GM19043 (cell line): ENCODE results near the gene GNG13.
"Not testable (repeated sequence)": the region's sequence is repeated elsewhere in the genome, so short reads cannot be mapped to it uniquely, and the experiment has no call there.

Source experiments
- ATAC-seq: cut with Tn5 transposase; IDR thresholded peaks from one replicate; pipeline ENCODE4 v1.9.1; 2021; ENCODE audit warnings: low read depth; ENCODE audit not compliant: unreplicated experiment

GNG13 gene

DNA sequence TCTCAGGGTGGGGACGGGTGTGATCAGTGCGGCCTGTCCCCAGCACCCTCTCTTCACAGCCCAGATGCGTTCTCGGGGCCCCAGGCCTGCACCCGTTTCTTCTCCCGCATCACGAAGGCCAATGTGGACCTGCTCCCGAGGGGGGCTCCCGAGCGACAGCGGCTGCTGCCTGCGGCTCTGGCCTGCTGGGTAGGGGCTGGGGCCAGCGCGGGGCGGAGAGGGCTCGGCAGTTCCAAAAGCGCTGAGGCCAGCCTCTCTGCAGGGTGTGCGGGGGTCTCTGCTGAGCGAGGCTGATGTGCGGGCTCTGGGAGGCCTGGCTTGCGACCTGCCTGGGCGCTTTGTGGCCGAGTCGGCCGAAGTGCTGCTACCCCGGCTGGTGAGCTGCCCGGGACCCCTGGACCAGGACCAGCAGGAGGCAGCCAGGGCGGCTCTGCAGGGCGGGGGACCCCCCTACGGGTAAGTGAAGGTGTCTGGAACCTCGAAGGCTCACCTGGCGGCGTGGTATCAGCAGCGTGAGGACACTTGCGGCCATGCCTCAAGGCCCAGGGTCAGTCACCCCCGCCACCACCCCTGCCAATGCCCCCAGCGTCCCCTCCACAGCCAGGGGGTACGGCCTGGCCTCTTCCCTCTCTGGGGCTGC lies 35.6 kb downstream of the GNG13 start:
- ATAC-seq = no peak

DNA sequence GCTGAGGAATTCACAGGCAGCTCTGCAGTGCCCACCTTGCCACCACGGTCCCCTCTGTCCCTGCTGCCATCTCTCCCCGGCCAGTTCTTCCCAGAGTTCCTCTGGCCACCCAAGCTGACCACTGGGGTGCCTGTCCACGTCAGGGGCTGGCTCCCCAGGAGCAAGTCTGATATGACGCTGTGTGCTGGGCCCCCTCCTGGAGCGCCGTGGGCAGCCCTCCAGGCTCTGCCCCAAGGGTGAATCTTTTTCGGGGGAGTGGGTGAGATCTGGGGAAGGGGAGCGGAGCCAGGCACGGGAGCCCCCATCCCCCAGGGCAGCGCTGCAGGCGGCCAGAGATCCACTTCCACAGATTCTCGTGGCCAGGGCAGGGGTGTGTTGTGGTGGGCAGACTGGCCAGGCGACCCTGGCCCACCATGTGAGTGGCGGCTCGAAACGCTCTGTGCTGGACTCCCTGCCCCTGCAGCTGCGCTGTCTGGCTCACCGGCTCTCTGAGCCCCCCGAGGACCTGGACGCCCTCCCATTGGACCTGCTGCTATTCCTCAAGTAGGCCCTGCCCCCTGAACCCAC lies 36.3 kb downstream of the GNG13 start:
- ATAC-seq = no peak

DNA sequence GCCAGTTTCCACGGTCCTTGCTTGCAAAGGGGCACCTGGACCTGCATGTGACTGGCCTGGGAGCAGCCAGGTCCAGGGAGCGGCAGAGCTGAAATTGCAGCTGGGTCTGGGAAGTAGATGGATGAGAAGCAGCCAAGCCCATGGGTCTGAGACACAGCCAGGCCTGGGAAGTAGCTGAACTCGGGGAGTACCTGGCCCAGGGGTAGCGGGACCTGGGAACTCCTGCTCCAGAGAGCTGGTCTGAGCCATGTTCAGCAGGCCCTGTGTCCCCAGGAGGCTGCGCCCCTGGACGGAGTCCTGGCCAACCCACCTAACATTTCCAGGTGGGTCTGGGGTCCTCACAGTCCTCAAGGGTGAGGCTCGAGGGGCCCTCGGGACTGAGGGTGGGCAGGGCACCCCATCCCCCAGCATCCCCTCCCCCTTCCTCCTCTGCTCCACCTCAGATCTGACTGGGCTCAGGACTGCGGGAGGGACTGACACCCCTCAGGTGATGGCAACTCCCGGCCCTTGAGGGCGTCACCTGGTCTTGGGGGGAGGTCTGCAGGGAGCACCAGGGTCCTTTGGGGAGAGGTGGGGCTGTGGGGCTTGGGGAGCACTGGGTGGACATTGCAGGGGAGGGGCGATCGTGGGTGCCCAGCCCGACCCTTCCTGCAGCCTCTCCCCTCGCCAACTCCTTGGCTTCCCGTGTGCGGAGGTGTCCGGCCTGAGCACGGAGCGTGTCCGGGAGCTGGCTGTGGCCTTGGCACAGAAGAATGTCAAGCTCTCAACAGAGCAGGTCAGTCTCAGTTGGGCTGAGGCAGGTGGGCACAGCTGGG lies 37.0 kb downstream of the GNG13 start:
- no peak for ATAC-seq

DNA sequence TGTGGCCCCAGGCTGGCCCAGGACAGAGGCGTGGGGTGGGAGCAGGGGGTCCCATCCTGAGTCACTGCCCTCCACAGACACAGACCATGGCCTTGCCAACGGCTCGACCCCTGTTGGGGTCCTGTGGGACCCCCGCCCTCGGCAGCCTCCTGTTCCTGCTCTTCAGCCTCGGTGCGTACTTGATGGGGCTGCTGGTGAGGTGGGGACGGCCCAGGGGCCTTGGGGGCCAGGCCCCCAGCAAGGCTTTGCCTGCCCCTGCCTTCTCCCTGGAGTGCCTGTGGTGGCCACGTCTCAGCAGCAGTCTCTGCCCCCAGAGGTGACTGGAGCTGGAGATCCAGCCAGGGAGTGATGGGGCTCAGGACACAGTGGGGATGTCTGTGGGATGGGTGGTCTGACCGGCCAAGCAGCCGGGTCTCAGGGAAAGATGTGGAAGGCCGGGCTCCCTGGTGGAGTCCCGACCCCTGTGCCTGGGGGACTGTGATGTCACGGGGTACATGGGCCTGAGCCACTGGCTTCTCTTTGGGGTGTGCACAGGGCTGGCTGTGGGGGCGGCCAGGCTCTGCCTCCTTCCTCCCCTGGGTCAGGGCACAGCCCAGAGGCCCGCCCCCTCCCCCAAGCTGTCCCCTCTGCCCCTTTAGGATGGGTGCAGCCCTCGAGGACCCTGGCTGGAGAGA lies 37.8 kb downstream of the GNG13 start:
- ATAC-seq = no peak

DNA sequence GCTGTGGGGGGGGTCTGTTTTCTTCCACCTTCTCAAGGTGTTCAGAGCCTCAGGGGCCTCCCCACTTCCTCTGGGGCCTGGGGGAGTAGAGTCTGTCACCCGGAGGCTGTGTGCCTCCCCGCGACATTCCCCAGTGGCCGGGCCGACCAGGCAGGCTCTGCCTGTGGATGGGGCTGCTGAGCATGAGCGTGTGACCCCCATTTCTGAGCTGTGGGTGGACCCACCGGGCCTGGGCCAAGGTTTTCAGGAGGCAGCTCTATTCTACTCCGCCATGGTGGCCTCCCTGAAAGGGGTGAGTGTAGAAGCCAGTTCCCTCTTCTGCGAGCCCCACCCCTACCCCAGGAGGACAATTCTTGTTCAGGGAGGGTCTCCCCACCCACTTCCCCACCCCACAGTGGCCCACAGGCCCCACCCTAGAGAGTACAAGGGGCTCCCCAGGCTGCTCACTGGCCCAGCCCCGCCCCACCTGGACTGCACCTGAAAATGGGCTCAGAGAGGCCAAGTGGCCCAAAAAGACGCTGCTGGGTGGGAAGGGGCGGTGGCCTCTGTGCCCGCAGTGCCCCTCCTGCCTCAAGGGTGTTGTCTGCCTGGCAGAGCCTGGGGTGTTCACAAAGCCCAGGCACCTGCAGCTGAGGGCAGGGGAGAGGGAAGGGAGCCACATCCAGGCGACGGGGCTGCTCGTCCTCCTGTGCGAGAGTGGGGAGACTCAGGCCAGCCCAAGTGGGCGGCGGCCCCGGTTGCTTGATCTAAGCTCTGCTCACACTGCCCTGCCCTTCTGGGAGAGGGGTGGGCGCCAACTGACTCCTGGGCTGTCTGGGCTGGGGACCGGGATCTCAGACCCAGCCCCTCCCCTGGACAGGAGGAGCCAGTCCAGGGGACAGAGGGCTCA lies 38.7 kb downstream of the GNG13 start:
- ATAC-seq = no peak

DNA sequence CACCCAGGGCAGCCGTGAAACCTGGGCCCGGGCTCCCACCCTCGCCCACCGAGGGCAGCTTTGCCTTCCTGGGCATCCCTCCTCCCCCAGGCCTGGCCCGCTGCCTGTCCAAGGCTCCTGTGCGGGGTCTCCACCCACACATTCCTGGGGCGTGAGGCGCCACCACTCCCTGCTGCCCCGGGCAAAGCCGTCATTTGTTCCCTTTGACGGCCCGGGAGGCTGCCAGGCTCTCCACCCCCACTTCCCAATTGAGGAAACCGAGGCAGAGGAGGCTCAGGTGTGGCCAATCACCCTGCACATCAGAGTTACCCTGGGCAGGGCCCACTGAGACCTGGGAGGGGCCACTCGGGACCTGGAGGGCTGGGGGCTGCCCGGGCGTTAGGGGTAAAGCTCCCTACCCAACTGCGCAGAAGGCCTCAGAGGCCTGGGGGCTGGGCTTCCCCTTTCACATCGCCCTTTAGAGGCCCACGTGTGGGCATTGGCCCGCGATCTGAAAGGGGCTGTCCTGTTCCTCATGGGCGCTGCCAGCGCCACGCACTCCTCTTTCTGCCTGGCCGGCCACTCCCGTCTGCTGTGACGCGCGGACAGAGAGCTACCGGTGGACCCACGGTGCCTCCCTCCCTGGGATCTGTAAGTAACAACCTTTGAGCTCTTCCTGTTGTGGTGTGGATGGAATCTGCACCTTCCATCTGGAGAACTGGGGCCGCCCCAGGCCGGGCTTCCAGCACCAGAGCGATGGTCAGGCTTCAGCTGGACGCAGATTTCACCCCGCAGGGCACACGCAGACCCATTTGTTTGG lies 39.8 kb downstream of the GNG13 start, which contains the start of gene MSLN:
Gene MSLN, plus strand, starts transcription at position 190 of the 799 bp plus-strand sequence. CDS start 1,947 bp downstream, outside the sequence.
- ATAC-seq = no peak

DNA sequence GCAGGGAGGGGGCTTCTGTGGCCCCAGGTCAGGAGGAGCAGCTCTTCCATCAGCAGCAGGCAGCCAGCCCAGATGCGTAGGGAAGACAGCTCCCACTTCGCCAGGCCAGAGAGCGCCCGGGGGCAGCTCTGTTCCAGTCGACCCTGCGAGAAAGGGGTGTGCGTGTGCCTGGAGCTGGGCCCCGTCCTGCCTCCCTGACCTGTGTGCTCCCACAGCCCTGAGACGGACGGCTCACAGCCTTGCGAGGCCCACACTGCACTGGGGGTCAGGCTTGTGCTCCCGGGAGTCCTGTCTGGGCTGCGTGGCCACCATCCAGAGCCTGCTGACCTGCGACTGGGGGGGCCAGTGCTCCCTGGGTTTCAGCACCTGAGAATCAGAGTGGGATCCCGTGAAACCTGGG lies 40.5 kb downstream of the GNG13 start:
- no peak for ATAC-seq

DNA sequence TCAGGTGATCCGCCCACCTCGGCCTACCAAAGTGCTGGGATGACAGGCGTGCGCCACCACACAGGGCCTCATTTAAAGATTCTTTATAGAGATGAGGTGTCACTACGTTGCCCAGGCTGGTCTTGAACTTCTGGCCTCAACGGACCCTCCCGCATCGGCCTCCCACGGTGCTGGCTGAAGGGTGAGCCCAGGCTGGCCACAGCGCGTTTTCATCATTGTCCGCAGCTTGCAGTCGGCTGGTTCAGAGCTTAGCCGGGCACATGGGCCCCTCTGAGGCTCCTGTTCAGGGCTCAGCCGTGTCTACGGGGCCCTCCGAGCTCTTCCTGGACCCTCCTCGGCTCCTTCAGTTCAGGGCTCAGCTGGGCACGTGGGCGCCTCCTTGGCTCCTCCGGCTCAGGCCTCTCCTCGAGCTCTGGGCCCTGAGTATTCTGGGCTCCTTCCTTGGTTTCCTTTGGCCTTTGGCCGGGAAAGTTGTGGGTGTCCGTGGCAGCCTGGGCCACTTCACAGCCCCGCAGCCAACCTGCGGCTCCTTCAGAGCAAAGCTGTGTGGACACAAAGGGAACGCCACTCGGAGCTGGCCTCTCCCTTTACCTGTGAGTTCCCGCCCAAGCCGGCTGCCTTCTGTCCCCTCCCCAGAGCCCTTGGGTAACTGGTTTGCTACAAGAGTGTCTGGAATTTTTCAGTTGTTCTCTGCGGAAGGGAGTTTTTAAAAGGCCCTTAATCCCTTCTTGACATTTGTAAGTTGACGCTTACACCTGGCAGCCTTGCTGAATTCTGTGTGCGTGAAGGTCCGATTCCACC lies 41.2 kb downstream of the GNG13 start:
- ATAC-seq = no peak

DNA sequence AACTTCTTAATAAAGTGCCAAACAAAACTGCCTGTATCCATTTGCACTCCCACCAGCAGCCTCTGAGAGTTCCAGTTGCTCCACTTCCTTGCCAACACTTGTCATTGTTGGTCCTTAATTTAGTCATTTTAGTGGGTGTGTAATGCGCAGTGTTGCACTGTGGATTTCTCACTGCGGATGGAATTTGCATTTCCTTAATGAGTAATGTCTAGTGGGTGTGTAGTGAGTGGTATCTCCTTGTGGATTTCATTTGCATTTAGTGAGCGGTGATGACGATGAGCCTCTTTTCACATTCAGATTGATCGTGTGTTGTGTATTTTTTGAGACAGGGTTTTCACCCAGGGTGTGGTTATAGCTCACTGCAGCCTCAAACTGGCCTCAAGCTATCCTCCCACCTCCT lies 44.1 kb downstream of the GNG13 start:
- ATAC-seq = no peak

DNA sequence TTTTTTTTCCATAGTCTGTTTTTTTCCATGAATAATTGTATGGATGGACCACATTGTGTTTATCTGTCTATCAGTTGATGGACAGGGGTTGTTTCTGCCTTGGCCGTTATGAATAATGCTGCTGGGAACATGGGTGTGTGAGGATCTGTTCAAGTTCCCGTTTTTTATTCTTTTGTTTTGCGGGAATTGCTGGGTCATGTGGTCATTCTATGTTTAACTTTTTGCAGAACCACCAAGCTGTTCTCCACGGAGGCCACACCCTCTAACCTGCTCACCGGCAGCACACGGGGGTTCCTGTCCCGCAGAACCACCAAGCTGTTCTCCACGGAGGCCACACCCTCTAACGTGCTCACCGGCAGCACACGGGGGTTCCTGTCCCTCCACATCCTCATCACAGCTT lies 45.9 kb downstream of the GNG13 start:
- ATAC-seq = no peak

DNA sequence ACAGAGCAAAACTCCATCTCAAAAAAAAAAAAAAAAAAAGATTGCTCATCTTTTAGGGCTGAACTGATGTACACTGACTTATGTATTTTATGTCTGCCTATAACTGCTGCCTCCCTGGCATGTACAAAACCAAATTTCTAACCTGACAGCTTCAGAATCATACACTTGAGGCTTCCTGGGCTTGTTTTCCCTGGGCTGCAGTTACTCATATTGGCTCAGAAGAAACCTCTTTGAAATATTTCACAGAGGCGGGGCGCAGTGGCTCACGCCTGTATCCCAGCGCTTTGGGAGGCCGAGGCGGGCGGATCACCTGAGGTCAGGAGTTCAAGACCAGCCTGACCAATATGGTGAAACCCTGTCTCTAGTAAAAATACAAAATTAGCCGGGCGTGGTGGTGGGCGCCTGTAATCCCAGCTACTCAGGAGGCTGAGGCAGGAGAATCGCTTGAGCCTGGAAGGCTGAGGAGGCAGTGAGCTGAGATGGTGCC lies 46.4 kb downstream of the GNG13 start:
- not testable (repeated sequence) for ATAC-seq

DNA sequence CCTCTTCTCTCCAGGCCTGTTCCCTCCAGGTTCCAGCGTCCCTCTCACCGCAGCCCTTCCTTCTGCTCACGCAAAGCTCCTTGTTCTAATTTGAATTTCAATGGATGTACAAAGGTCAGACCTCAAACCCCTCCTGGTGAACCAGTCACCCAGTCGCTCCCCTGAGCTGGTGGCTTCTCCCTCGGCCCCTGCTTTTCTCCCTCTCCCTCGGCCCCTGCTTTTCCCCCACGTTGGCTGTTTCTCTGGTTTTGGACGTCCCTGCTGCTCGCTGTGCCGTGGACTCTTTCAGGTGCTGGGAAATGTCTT lies 48.6 kb downstream of the GNG13 start:
- ATAC-seq = no peak

DNA sequence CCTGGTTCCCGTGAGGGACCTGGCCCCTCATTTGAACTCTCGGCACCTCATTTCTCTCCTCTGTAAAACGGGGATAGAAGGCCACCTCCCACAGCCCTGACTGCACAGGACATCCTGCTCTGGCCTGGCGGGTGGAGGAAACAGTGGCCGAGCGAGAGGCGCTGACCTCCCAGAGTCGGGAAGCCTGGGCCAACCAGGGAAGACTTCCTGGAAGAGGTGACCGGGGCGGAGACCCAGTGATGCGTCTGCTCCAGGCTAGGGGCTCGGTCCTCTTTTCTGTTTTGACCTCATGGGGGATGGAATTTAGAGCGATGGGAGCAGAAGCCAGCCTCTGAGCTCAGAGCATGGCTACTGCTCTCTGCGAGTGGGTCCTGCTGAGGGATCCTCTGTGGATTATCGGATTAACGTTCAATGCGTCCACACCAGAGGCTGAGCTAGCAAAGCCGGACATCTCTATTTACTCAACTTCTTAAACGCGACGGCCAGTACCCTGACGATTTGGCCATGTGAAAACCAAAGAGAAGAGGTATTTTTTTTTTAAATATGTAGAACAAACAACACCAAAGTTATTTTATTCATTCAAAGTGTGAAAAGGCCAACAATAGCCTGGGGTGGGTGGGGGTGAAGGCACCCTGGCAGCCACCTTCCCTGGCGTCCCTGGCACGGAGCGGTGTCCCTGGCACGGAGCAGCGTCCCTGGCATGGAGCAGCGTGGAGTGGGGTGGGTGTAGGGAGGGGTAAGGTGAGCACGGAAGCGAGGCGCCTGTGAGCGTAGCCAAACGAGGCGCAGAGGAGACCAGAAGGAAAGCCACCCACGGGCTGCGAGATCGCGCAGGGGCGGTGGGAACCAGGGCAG lies 49.2 kb downstream of the GNG13 start:
- ATAC-seq = no peak

DNA sequence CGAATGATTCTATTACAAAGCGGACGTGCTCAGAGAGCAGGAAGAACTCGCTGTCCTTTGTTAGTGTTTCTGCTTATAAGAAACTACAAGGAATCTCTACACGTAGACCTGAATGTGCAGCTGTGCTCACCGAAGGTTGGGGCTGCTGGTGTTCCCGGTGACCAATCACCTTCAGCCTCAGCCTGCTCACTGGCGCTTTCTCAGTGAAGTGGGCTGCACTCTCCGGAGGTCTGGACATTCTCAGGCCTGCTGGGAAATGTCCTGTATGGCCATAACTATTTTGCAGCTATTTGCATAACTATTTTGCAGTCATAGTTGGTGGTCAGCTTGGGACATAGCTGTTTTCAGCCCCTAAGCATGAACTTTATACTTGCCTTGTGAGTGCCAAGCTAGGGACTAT lies 50.0 kb downstream of the GNG13 start:
- no peak for ATAC-seq

DNA sequence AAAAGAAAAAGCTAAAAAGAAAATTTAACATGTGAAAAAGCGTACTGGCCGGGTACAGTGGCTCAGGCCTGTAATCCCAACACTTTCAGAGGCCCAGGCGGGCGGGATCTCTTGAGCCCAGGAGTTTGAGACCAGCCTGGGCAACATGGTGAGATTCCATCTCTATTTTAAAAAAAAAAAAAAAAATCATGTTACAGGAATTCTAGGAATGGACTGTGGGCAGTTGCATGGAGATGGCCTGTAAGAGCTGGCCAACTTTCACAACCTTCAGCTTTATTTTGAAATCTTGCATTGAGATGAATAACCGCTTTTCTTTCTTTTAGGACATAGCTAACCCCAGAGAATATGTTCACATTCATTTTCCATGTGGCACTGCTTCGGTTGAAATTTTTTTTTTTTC lies 51.5 kb downstream of the GNG13 start:
- ATAC-seq = no peak
